ENCODE results near the gene LEFTY1.
"Not testable (repeated sequence)": the region's sequence is repeated elsewhere in the genome, so short reads cannot be mapped to it uniquely, and the experiment has no call there.

The LEFTY1 gene

GRCh38 chr1:225888898-225889601 is at the start of gene LEFTY1:
Gene LEFTY1, minus strand, starts transcription at chr1:225889146. Its CDS starts 80 bp downstream, at chr1:225889066.
- DNase-seq (ENCODE audit: low read depth): no peak

- no peak for DNase-seq (ENCODE audit: low read depth)
Measured at GRCh38 chr1:225937048-225937968, 48.4 kb upstream of the LEFTY1 start.

- no peak for DNase-seq (ENCODE audit: low read depth)
Measured at GRCh38 chr1:225936523-225936922, 47.6 kb upstream of the LEFTY1 start.

- not testable (repeated sequence) for DNase-seq (ENCODE audit: low read depth)
Measured at GRCh38 chr1:225936086-225936485, 47.1 kb upstream of the LEFTY1 start.

- DNase-seq (ENCODE audit: low read depth): peak; percentile 54
Measured at GRCh38 chr1:225934711-225935110, 45.8 kb upstream of the LEFTY1 start.

- peak; percentile 87 for DNase-seq (ENCODE audit: low read depth)
Measured at GRCh38 chr1:225933072-225933471, 44.1 kb upstream of the LEFTY1 start.

- DNase-seq (ENCODE audit: low read depth): no peak
Measured at GRCh38 chr1:225931270-225932136, 42.6 kb upstream of the LEFTY1 start.

GRCh38 chr1:225930566-225930965 is 41.6 kb upstream of the LEFTY1 start:
- no peak for DNase-seq (ENCODE audit: low read depth)

- not testable (repeated sequence) for DNase-seq (ENCODE audit: low read depth)
Measured at GRCh38 chr1:225929462-225929861, 40.5 kb upstream of the LEFTY1 start.

- no peak for DNase-seq (ENCODE audit: low read depth)
Measured at GRCh38 chr1:225928186-225929175, 39.5 kb upstream of the LEFTY1 start.

- DNase-seq (ENCODE audit: low read depth): peak; percentile 31
Measured at GRCh38 chr1:225926551-225927113, 37.7 kb upstream of the LEFTY1 start.

- peak; percentile 95 for DNase-seq (ENCODE audit: low read depth)
Measured at GRCh38 chr1:225923692-225924555, 35.0 kb upstream of the LEFTY1 start, which contains the start of gene PYCR2. Gene PYCR2, minus strand, starts transcription at chr1:225924250. Its CDS starts 140 bp downstream, at chr1:225924110.

GRCh38 chr1:225923381-225923691 is 34.4 kb upstream of the LEFTY1 start:
- DNase-seq (ENCODE audit: low read depth): no peak

- DNase-seq (ENCODE audit: low read depth): no peak
Measured at GRCh38 chr1:225921734-225922709, 33.1 kb upstream of the LEFTY1 start.

- peak; percentile 79 for DNase-seq (ENCODE audit: low read depth)
Measured at GRCh38 chr1:225919906-225920305, 31.0 kb upstream of the LEFTY1 start.

GRCh38 chr1:225918280-225918679 is 29.3 kb upstream of the LEFTY1 start:
- no peak for DNase-seq (ENCODE audit: low read depth)

- DNase-seq (ENCODE audit: low read depth): peak; percentile 27
Measured at GRCh38 chr1:225917536-225917935, 28.6 kb upstream of the LEFTY1 start.

GRCh38 chr1:225917101-225917500 is 28.2 kb upstream of the LEFTY1 start:
- DNase-seq (ENCODE audit: low read depth): no peak
